HK-2 (cell line): ENCODE measurements around the gene ORMDL3.
A peak's percentile ranks its signal among the peaks of the same experiment; 100 is the strongest.

Experiments used
- DNase-seq: peaks from one replicate; pipeline ENCODE4 v3.0.0-alpha.2; 2018; ENCODE audit not compliant: unreplicated experiment

ORMDL3 gene, protein sequence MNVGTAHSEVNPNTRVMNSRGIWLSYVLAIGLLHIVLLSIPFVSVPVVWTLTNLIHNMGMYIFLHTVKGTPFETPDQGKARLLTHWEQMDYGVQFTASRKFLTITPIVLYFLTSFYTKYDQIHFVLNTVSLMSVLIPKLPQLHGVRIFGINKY

DNA sequence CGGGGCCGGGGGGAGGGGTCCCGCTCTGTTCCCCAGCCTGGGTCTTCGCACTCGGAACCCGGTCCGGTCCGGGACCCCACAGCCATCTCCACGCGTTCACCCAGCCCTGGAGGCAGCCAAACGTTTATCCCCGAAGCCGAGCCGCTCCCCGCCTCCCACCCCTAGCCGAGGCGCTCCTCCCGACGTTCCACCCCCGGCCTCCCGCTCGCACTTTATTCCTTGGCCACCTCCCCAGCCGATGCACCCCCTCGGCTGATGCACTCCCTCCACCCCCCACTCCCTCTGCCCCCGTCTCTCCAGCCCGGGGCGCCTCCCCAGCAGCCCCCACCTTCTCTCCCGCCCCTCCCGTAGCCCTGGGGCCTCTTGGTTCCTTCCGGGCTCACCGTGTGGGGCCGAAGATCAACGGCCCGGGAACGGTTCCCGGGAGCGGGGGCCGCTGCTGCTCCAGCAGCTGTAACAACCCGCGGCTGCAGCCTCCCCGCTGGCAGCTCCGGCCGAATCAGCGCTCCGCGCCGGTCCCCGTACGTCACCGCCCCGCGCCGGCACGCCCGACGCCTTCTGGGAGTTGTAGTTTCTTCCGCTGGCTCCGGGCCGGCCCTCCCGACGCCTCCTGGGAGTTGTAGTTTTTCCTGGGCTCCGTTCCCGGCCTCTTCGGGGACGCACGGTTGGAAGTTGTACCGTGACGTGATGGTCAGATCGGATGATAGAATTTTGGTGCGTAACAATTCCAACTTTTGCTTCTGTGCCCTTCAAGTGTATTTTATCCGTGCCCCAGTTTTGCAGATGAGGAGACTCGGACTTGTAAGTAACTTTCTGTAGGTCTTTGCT is at the start of gene ORMDL3, which contains the start of gene LRRC3C:
ORMDL3 (minus strand) TSS at position 501 of the 828 bp plus-strand sequence. CDS start 3,398 bp downstream, outside the sequence.
LRRC3C (plus strand) TSS at position 632 of the 828 bp plus-strand sequence. CDS start 13,792 bp downstream, outside the sequence.
- peak; percentile 94 for DNase-seq

DNA sequence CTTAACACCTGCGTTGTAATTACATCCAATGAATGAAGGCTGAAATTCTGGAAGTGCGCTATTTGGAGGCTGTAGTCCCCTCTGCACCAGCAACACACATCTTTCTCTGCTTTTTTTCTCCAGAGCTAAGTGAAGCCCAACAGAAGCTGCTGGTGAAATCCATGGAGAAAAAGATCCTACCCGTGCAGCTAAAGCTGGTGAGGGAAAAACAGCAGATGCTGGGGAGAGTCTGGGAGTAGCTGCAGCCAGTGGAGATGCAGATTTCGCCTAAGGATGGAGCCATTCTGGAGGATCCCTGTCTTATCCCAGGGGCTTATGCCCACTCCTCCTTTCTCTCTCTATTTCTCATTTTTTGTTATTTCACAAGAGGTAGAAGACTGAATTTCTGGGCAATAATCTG is 48.4 kb upstream of the ORMDL3 start:
- DNase-seq, result no peak

DNA sequence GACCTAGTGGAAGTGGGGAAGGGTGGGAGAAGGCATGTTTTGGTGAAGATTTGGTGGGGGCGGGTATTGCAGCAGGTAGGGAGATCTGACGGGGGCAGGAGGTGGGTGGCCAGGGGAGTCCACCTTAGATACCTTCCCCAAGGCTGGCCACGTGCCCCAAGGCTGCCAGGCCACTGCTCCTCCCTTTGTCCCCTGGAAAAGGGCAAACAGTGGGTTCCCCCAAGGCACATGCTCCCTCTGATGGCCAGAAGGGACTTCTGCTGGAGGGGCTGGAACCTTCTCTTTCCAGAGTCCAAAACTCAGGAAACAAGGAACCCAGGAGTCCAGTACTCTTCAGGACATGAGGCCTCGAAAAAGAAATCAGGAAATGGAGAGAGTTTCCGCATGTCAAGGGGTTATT is 47.0 kb upstream of the ORMDL3 start:
- DNase-seq, result no peak

DNA sequence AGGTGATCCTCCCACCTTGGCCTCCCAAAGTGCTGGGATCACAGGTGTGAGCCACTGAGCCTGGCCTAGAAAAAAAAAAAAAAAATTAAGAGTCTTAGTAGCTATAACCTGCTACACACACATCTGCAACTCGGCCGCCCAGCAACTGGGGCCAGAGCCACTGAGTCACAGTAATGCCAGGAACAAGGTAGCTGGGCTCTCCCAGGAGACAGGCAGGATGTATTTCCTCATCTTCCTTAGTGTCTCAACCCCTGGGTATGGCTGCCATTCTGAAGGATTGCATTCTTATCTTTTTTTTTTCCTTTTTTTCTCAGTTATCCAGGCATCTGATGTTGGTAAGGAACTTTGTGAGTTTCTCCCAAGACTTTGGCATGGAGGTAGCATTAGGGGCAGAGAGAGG is 46.1 kb upstream of the ORMDL3 start:
- no peak for DNase-seq

DNA sequence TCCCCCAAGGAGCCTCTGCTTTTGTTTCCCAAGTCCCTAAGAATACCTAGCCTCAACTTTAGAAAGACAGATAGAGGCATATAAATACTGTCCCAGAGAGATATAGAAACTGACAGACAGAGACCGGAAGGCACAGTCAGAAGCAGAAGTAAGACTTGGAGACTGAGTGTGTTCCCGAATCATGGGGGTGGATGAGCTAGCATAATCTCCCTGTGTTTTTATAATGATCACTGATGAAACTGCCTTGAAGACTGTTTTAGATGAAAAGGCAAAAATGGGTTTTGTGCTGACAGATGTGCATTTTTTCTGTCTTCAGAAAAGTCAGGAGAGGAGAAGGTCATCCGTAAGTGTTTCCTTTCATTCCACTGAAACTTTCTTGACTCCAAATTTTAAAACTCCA is 44.9 kb upstream of the ORMDL3 start:
- no peak for DNase-seq

DNA sequence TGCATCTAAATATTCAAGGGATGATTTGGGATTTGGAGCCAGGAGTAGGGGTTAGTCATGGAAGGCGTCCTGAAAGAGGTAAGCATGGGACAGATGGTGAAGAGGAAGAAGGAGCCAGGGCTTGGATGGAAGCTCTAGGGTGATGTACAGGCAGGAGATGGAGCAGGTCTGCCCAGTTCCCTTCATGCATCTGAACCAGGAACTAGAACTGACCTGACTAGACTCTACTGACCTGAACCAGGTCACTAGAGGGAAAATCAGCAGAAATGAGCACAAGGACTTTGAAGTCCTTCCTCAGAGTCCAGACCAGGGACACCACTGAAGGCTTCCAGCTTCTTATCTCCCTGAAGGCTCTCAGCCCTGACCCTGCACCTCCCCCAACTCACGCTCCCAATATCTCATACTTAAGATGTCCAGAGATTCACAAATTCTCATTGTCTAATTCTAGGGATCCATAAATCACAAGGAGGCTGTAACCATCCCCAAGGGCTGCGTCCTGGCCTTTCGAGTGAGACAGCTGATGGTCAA is 43.7 kb upstream of the ORMDL3 start:
- no peak for DNase-seq

DNA sequence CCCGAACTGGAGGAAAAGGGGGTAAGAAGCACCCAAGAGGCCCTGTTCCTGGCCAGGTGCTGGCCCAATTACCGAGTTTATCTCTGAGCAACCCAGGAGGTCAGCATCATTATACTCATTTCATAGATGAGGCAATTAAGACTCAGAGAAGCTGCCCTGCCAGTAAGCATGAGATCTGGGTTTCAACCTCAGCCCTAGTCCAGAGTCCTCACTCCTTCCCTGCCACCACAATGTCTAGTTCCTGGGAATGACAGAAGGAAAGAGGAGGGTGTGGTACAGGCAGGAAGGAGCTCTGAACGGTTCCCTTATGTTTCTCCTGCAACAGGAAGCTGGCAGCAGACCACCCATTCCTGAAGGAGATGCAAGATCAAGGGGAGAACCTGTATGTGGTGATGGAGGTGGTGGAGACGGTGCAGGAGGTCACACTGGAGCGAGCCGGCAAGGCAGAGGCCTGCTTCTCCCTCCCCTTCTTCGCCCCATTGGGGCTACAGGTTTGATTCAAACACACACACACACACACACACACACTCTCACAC is 42.8 kb upstream of the ORMDL3 start:
- no peak for DNase-seq

DNA sequence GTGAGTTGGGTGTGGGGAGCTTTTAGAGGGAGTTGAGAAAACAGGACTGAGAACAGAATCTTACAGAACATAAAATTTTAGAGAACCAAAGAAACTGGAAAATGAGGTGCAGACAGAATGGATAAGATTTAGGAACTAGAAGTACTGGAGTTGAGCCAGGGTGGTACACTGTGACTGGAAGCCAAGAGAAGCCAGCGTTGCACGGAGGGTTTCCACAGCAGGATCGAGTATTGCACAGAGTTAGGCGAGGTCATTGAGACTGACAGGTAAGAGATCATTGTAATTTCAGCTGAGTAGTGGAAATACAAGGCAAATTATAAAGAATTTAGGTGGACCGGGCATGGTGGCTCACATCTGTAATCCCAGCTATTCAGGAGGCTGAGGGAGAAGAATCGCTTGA is 42.0 kb upstream of the ORMDL3 start:
- DNase-seq, result no peak

DNA sequence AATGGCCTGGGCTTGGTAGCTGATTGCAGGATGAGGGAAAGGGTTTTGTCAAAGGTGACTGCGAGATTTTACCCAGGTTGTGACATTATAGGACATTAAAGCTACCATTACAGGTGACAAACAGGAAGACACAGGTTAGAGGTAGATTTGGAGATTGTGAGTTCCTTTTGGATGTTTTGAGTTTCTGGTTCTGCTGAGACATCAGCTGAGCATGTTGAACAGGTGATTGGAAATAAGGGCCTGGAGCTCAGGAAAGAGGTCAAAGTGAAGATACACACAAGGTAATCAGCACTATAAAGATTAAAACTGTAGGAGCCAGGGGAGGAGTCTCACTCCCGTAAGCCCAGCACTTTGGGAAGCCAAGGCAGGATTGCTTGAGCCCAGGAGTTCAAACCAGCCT is 41.4 kb upstream of the ORMDL3 start:
- DNase-seq, result no peak

DNA sequence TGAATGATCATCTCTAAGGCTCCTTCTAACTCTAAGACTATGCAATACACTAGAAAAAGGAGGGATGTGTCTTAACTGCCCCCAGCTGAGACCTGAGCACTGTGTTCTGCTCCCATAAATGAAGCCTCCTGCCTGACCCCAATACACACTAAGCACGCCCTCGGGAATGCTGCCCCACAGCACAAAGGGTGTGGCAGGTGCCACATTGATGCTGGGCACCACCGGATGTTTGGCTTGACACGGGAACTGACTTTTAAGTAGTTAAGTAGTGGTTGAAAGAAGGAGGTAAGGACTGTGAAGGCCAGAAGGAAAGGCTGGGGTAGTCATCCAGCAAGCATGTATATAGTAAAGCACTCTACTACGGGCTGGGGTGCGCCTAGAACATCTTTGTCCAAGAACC is 39.4 kb upstream of the ORMDL3 start:
- DNase-seq, result no peak

DNA sequence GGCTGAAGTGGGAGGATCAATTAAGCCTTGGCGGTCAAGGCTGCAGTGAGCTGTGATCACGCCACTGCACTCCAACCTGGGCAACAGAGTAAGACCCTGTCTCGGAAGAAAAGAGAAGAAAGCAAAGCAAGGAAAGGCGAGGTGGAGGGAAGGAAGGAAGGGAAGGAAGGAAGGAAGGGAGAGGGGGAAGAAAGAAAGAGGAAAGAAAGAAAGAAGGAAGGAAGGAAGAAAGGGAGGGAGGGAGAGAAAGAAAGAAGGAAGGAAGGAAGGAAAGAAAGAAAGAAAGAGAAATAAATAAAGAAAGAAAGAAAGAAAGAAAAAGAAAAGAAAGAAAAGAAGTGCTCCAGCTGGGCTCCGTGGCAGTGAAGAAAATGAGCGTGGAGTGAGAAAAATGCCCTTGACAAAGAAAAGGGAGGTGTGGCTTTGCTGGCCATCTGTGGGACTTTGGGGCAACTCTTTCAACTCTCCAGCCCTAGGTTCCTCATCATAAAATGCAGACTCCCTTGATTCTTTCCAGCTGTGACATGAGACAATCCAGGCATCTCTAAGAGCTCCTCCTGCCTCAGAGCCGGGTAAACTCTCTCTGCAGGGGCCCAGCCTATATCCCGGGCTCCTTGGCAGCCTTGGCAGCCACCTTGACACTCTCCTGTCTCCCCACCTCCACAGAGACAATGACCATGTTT is 37.8 kb upstream of the ORMDL3 start:
- DNase-seq, result no peak

DNA sequence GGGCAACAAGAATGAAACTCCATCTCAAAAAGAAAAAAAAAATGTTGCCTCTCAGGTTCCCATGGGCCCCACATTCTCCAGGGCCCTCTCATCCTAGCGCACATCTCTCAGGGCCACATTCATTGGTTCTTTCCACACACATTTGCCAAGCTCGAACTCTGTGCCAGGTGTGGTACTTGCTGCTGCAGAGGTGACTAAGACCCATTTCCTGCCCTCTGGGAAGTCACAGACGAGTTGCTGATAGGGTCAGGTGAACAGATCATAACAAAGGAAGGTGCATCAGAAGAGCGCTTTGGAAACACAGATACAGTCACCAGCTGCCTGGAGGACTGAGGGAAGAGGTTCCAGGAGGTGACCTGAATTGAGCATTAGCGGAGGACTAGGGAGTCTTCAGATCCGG is 36.4 kb upstream of the ORMDL3 start:
- DNase-seq, result no peak

DNA sequence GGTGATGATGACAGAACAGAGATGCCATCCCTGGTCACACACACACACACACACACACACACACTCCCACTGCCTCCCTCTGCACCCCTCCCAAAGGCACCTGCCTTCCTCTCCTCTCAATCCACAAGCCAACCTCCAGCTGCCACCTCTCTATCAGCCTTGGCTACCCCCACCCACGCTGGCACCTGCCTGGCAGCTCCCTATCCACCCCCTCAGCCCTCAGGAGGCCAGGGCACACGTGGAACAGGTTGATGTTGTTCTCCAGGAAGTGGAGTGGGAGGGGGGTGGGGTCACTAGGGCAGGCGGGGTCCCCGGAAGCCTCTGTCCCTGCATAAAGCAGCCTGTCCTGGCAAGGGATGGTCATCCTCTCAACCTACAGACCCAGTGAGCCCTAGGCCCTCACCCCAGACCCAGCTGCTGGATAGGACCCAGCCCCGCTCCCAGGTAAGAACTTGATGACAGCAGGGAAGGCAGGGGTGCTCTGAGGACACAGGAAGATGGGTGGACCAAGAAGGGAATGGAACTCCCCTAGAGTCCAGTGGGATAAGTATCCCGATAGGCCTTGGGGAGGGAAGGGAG is 35.3 kb upstream of the ORMDL3 start, which contains the start of gene GSDMA:
GSDMA (plus strand) TSS at position 363 of the 579 bp plus-strand sequence. CDS start 2,684 bp downstream, outside the sequence.
- DNase-seq, result no peak

DNA sequence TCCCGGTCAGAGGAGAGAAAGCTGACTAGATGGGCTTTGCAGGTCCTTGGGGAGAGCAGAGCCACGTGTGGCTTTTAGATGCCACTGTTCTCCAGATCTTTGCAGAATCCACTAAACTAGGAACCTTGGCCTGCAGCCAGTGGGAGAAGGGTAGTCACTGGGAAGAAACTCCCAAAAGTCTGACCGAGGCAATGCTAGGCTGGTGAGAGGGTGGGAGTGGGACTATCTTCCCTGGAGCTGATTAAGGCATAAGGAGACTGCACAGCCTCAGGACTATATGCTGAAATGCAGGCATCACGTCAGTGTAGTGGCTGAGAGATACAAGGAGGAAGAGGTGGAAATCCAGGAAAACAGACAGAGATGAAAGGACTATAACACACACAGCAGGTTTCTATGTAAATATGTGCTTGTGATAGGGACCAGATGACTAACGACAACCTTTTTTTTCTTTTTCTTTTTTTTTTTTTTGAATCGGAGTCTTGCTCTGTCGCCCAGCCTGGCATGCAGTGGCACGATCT is 33.2 kb upstream of the ORMDL3 start:
- no peak for DNase-seq

DNA sequence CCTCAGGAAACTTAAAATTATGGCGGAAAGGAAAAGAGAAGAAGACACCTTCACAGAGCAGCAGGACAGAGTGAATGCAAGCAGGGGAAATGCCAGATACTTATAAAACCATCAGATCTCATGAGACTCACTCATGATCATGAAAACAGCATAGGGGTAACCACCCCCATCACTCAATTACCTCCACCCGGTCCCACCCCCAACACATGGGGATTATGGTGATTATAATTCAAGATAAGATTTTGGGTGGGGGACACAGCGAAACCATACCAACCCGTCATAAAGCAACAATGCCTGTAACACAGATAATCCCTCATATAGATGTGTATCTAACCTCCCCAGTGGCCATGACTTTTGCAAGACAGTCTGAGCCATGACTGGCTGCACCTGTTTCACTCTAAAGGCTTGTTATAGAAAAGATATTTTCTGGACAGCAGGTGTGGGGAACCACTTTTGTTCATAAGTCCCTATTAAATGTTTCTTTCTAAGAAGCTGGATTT is 28.4 kb upstream of the ORMDL3 start:
- DNase-seq, result no peak

DNA sequence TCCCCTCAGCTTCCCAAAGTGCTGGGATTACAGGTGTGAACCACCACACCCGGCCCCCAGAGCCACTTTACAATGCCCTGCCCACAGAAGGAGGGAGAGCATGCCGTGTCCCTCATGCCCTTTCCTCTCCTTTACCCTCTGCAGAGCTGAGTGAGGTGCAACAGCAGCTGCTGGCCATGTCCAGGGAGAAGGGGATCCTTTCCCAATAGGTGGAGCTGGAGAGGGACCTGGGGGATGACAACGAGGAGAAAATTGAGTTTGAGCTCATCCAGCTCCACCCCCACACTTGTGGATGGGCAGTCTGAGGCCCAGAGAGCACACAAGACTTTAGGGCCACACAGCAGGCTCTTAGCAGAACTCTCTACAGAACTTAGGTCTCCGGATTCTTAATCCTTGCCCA is 27.5 kb upstream of the ORMDL3 start:
- no peak for DNase-seq

DNA sequence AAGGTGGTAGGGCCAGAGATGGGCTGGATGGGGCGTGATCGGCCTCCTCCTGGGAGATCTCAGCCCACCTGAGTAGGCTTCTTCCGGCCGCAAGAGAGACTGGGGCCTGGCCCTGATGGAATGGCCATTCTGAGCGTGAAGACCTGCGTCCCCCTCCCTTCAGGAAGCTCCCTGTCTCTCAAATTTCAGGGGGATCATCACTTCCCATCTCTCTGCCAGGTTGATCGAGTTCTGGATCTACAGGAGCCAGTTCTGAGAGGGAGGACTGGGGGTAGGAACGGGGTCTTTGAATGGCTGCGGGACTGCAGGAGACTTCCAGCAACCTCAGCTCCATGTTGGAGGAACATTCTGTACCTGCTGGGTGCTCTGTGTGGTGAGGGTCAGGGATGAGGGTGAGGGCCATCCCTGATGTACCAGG is 26.1 kb upstream of the ORMDL3 start:
- no peak for DNase-seq

DNA sequence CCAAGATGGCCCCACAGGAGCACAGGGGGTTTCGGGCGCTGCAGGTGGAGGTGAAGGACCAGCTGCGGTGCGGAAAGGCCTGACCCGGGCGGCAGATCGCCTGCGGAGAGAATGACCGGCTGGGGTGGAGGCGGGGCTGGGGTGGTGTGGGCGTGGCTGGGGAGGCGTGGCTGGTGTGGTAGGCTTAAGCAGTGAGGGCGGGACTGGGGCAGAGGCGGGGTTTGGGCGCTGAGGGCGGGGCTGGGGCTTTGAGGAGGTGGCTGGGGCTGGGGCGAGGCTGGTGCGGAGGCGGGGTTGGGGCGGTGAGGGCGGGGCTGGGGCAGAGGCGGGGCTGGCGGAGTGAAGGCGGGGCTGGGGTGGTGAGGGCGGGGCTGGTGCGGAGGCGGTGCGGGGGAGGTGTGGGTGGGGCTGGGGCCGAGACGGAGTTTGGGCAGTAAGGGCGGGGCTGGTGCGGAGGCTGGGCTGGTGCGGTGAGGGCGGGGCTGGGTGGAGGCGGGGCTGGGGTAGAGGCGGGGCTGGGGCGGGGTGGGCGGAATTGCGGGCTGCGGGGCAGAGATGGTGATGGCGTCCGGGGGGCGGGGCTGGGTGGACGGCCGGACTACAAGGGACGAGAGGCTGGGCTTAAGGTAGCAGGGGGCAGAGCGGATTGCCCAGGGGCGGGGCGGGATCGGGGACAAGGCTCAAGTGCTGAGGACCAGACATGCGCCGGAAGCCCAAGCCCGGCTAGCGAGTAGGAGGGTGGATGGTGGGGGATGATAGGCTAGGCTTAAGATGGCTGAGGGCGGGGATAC is 25.5 kb upstream of the ORMDL3 start:
- peak; percentile 99 for DNase-seq

DNA sequence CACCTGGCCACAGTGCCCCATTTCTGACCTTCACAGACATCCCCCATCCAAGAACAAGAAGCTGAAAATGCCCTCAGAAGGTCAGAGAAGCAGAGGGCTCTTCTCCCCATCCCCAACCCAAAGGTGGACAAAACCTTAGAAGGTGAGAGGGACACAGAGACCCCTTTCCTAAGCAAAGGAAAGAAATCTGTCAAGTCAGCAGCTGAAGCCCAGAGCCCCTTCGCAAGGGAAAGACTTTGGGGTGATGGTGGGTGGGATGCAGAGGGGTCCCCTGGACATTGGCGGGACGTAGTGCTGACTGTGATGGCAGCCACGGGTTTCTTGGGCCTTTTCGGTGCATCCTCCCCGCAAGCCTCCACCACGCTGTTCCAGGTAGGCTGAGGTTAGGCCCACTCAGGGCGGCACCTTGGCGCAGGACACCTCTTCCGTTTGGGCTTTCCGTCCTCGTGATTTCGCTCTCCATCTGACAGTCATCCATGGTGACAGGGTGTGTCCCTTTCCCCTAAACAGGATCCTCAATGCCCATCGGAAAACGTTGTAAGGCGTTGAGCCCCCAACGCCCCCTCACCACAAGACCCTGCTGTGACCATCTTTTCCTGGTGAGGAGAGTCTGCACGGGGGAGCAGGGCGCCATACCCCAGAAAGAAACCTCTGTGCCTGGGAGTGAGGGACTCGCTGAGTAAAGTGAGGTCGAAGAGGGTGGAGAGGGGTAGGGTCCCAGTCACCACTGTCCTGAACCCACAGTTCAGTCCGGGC is 24.7 kb upstream of the ORMDL3 start:
- DNase-seq, result no peak

DNA sequence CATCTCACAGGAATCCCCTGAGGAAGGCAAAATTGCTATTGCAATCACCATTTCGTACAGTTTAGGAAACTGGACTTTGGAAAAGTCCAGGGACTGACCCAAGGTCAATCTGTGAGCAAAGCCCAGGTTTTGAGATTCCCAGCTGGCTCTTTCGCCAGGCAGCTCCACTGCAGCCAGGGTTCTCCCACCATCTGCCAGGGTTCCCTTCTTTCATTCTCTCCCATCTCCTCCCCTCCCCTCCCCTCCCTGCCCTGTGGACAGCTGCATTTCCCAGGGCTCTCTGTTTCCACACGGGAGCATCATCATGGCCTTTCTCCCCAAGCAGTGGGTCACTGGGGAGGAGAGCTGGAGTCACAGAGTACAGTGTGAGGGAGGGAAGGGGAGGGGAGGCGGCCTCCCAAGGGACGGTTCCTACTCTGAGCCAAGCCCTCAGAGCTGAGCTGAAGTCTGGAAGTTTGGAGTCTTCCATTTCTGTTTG is 23.5 kb upstream of the ORMDL3 start:
- no peak for DNase-seq
